NCI-H1694 (cell line): Measurements from ENCODE around the gene PXDN.

Source experiments
- DNase-seq: peaks from one replicate; lab custom pipeline; 2025; lab: John Stamatoyannopoulos, UW

PXDN gene

DNA sequence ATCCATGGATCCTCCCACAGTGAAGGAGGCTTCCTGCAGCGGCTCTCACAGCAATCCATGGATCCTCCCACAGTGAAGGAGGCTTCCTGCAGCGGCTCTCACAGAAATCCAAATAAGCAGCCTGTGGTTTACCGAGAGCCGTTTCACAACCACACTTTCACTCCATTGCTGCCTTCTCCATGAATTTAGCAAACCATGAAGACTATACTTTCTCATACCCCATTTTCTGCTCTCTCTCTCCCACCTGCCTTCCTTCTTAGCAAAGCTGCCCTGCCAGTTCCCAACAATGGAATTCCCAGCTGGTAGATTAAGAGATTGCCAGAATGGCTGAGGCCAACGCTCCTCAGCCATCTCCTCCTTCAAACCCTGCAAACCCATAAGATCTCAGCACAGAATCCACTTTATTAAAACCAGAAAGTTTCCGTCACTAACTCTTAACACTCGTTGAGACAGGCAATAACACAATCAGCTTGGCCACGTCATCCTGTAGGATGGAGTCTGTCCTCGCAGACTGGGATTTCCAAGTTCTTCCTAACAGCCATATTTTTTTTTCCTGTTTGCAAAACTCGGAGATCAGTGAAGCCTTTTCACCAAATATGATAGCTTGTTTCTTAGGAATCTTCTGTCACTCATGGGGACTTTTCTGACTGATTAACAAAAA lies 162.2 kb downstream of the PXDN start:
- no peak for DNase-seq
